Neural cell (in vitro differentiated cells): ENCODE results near the gene APBA1. TPM values are rescaled to one million over a fixed set of nuclear protein-coding genes. Genes with fewer than 3 reads are reported as not detected.

Experiments used
- H2AFZ ChIP-seq: fragments of 200-600, 300-800 bp; sonication (generic), shearing (Covaris generic); 2 replicates; pipeline ENCODE4 v1.6.0; 2014; ENCODE audit warnings: low read depth, mild to moderate bottlenecking, antibody characterized with exemption, low read length, moderate library complexity
- H3F3A ChIP-seq: fragments of 200-600 bp; shearing (Covaris generic); 2 replicates; pipeline ENCODE4 v1.6.1; 2016; ENCODE audit warnings: mild to moderate bottlenecking, moderate library complexity, mixed read lengths, antibody characterized with exemption, low read length; ENCODE audit not compliant: insufficient read depth, poor library complexity, severe bottlenecking
- H3K27ac ChIP-seq: fragments of 200-600, 300-800 bp; sonication (generic), shearing (Covaris generic); 2 replicates; pipeline ENCODE4 v1.5.1; 2014; ENCODE audit warnings: mild to moderate bottlenecking, low read length, moderate library complexity
- H3K27me3 ChIP-seq: fragments of 300-800, 200-600 bp; sonication (generic), shearing (Covaris generic); 2 replicates; pipeline ENCODE4 v1.6.0; 2014; ENCODE audit warnings: mild to moderate bottlenecking, low read depth, low read length, moderate library complexity; ENCODE audit not compliant: insufficient read depth
- H3K36me3 ChIP-seq: fragments of 300-800, 200-600 bp; sonication (generic), shearing (Covaris generic); 2 replicates; pipeline ENCODE4 v1.5.1; 2014; ENCODE audit warnings: mild to moderate bottlenecking, antibody characterized with exemption, low read length, moderate library complexity; ENCODE audit not compliant: insufficient read depth
- H3K4me2 ChIP-seq: fragments of 300-800, 200-600 bp; sonication (generic), shearing (Covaris generic); 2 replicates; pipeline ENCODE4 v1.6.0; 2014; ENCODE audit warnings: mild to moderate bottlenecking, low read length
- H3K4me3 ChIP-seq: fragments of 300-800, 200-600 bp; sonication (generic), shearing (Covaris generic); 2 replicates; pipeline ENCODE4 v1.5.1; 2014; ENCODE audit warnings: mild to moderate bottlenecking, low read length, moderate library complexity
- H3K79me2 ChIP-seq: fragments of 200-600 bp; shearing (Covaris generic); replicated peaks from 2 replicates; pipeline ENCODE4 v1.6.0; 2014; ENCODE audit warnings: mild to moderate bottlenecking, low read length, moderate library complexity; ENCODE audit not compliant: insufficient read depth
- H3K9ac ChIP-seq: fragments of 300-800, 200-600 bp; sonication (generic), shearing (Covaris generic); 2 replicates; pipeline ENCODE4 v1.6.1; 2016; ENCODE audit warnings: mild to moderate bottlenecking, low read length, mixed read lengths
- H3K9me2 ChIP-seq: fragments of 200-600 bp; shearing (Covaris generic); 2 replicates; pipeline ENCODE4 v1.6.1; 2016; ENCODE audit warnings: mild to moderate bottlenecking, low read length, mixed read lengths; ENCODE audit not compliant: insufficient read depth
- H3K9me3 ChIP-seq: fragments of 200-600, 300-800 bp; sonication (generic), shearing (Covaris generic); 2 replicates; pipeline ENCODE4 v1.6.1; 2016; ENCODE audit warnings: mild to moderate bottlenecking, mixed run types, low read length, moderate library complexity, mixed read lengths
- H4K20me1 ChIP-seq: fragments of 200-600 bp; shearing (Covaris generic); 2 replicates; pipeline ENCODE4 v1.6.1; 2016; ENCODE audit warnings: mild to moderate bottlenecking, mixed run types; ENCODE audit not compliant: insufficient read depth
- CTCF ChIP-seq: fragments of 450-650 bp; IDR thresholded peaks from 2 replicates; pipeline ENCODE4 v1.5.1; 2014; ENCODE audit warnings: antibody characterized with exemption, mild to moderate bottlenecking, moderate library complexity; ENCODE audit not compliant: poor library complexity, severe bottlenecking
- EP300 ChIP-seq: fragments of 450-650 bp; conservative IDR thresholded peaks from 2 replicates; pipeline ENCODE4 v1.6.1; 2014; ENCODE audit warnings: antibody characterized with exemption, mild to moderate bottlenecking, moderate library complexity; ENCODE audit not compliant: poor library complexity, severe bottlenecking
- EZH2 ChIP-seq: fragments of 200-600, 300-800 bp; shearing (Covaris generic), sonication (generic); IDR thresholded peaks from 2 replicates; pipeline ENCODE4 v1.6.1; 2014; ENCODE audit warnings: antibody characterized with exemption, low read length, borderline replicate concordance, mild to moderate bottlenecking; ENCODE audit not compliant: insufficient read depth, poor library complexity, severe bottlenecking
- MXI1 ChIP-seq: fragments of 450-650 bp; conservative IDR thresholded peaks from 2 replicates; pipeline ENCODE4 v1.6.1; 2014; ENCODE audit warnings: antibody characterized with exemption, mild to moderate bottlenecking; ENCODE audit not compliant: poor library complexity, severe bottlenecking
- POLR2AphosphoS5 ChIP-seq: IDR thresholded peaks from 2 replicates; pipeline ENCODE4 v1.6.1; 2012
- RAD21 ChIP-seq: fragments of 450-650 bp; conservative IDR thresholded peaks from 2 replicates; pipeline ENCODE4 v1.6.1; 2014; ENCODE audit warnings: antibody characterized with exemption, mild to moderate bottlenecking, moderate library complexity
- REST ChIP-seq: IDR thresholded peaks from 2 replicates; pipeline ENCODE4 v1.6.1; 2012; ENCODE audit warnings: borderline replicate concordance
- SMC3 ChIP-seq: fragments of 450-650 bp; conservative IDR thresholded peaks from 2 replicates; pipeline ENCODE4 v1.6.1; 2014; ENCODE audit warnings: antibody characterized with exemption, mild to moderate bottlenecking, moderate library complexity; ENCODE audit not compliant: poor library complexity
- TAF1 ChIP-seq: IDR thresholded peaks from 2 replicates; pipeline ENCODE4 v1.6.1; 2012; ENCODE audit warnings: low read depth
- polyA plus RNA-seq: library from polyadenylated mRNA; depleted of rRNA; stranded (reverse); fragments of >200 nt; gene quantifications from 2 replicates; pipeline ENCODE4 v1.2.3, GENCODE V29; 2014

The APBA1 gene
- polyA plus RNA-seq, 1 donor from 2014 or later: 10.9 TPM

- H2AFZ ChIP-seq: no peak overlapping the region
- no peak overlapping the region for H3K27ac ChIP-seq
- no peak overlapping the region for H3K9ac ChIP-seq
- H4K20me1 ChIP-seq: no peaks in the 10 kb centered on the region
- no peak overlapping the region for H3K4me3 ChIP-seq
- H3K79me2 ChIP-seq: no peaks in the 10 kb centered on the region
- H3K27me3 ChIP-seq: no peaks in the 10 kb centered on the region
- peaks cover 14% of the 10 kb centered on the region for H3K36me3 ChIP-seq
- no peak overlapping the region for H3K4me2 ChIP-seq
- H3K9me3 ChIP-seq: no peaks in the 10 kb centered on the region
- TF ChIP-seq RAD21 (no peak), TAF1 (no peak), EP300 (no peak), POLR2AphosphoS5 (no peak)
- no peaks in the 10 kb centered on the region for H3F3A ChIP-seq
- no peaks in the 10 kb centered on the region for H3K9me2 ChIP-seq
These were observed 47.2 kb upstream of the APBA1 start for GRCh38 chr9:69719367-69719766.

- H4K20me1 ChIP-seq: no peaks in the 10 kb centered on the region
- no peak overlapping the region for H3K4me3 ChIP-seq
- H3K36me3 ChIP-seq: peaks cover 12% of the 10 kb centered on the region
- H2AFZ ChIP-seq: no peak overlapping the region
- no peaks in the 10 kb centered on the region for H3K79me2 ChIP-seq
- H3F3A ChIP-seq: no peaks in the 10 kb centered on the region
- no peaks in the 10 kb centered on the region for H3K9me3 ChIP-seq
- no peaks in the 10 kb centered on the region for H3K27me3 ChIP-seq
- H3K9me2 ChIP-seq: no peaks in the 10 kb centered on the region
- H3K27ac ChIP-seq: no peak overlapping the region
- TF ChIP-seq TAF1 (no peak), MXI1 (no peak), CTCF (no peak), SMC3 (no peak), EZH2 (no peak), RAD21 (no peak), EP300 (no peak)
- H3K4me2 ChIP-seq: no peak overlapping the region
- H3K9ac ChIP-seq: no peak overlapping the region
These were observed 46.0 kb upstream of the APBA1 start for GRCh38 chr9:69718218-69718617.

- Histone ChIP-seq H3K9me2 (no peaks in the 10 kb centered on the region), H3K9me3 (no peaks in the 10 kb centered on the region), H3F3A (no peaks in the 10 kb centered on the region), H3K4me3 (no peak overlapping the region), H3K9ac (no peak overlapping the region), H4K20me1 (no peaks in the 10 kb centered on the region), H2AFZ (no peak overlapping the region), H3K4me2 (no peak overlapping the region), H3K27me3 (no peaks in the 10 kb centered on the region), H3K79me2 (no peaks in the 10 kb centered on the region), H3K36me3 (peaks cover 10% of the 10 kb centered on the region), H3K27ac (no peak overlapping the region)
- no peak for TF ChIP-seq CTCF
- no peak for TF ChIP-seq SMC3
- no peak for TF ChIP-seq MXI1
- TF ChIP-seq POLR2AphosphoS5: no peak
- no peak for TF ChIP-seq EZH2
- TF ChIP-seq REST: no peak
- no peak for TF ChIP-seq EP300
- TF ChIP-seq TAF1: no peak
- TF ChIP-seq RAD21: no peak
These were observed 43.7 kb upstream of the APBA1 start for GRCh38 chr9:69715825-69716224.
